GM23248 (cell line): Measurements from ENCODE around the gene HOXB5.

Experiments
- EZH2 ChIP-seq: fragments of 200-600 bp; sonication (generic); IDR thresholded peaks from 2 replicates; pipeline ENCODE4 v1.6.1; 2018; ENCODE audit warnings: antibody characterized with exemption, mild to moderate bottlenecking; ENCODE audit not compliant: insufficient read depth, poor library complexity, severe bottlenecking
- EZH2phosphoT487 ChIP-seq: fragments of 200-600 bp; sonication (generic); IDR thresholded peaks from 2 replicates; pipeline ENCODE4 v1.6.1; 2018; ENCODE audit warnings: antibody characterized with exemption, moderate library complexity, mild to moderate bottlenecking, low read depth; ENCODE audit not compliant: insufficient read depth

DNA sequence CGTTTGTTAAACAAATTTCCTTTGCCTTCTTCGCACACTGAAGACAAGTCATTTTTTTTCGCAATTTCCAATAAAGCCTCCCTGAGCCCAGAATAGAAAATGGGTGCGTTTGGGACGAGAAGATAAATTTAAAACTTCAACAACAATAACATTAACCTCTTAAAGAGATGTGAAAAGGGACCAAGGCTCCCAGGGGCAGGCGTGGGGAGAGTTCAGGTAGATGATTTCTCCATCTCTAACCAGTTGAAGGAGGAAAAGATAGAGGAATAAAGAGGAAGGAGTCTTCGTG is 14.2 kb downstream of the HOXB5 start:
- no peak for TF ChIP-seq EZH2
- TF ChIP-seq EZH2phosphoT487, result no peak
